GM10266 (cell line): ENCODE data around the gene MOGAT1.
A peak's percentile ranks its signal among the peaks of the same experiment; 100 is the strongest.

Experiments
- DNase-seq: peaks from one replicate; pipeline ENCODE4 v3.0.0; 2012; ENCODE audit errors: extremely low spot score
- CTCF ChIP-seq: IDR thresholded peaks from 2 replicates; pipeline ENCODE4 v1.5.1; 2012; ENCODE audit warnings: mild to moderate bottlenecking, low read depth; ENCODE audit not compliant: control insufficient read depth, insufficient read depth; ENCODE audit errors: missing control alignments

MOGAT1 gene

GRCh38 chr2:222745836-222746559 is 74.5 kb downstream of the MOGAT1 start:
- no peak for DNase-seq
- no peak for TF ChIP-seq CTCF

- peak; percentile 17 for DNase-seq
- no peak for TF ChIP-seq CTCF
Measured at GRCh38 chr2:222747526-222748160, 76.2 kb downstream of the MOGAT1 start.

GRCh38 chr2:222750533-222750932 is 79.1 kb downstream of the MOGAT1 start:
- DNase-seq: no peak
- TF ChIP-seq CTCF: no peak

- no peak for TF ChIP-seq CTCF
- no peak for DNase-seq
Measured at GRCh38 chr2:222751238-222751637, 79.8 kb downstream of the MOGAT1 start.

- DNase-seq: no peak
- no peak for TF ChIP-seq CTCF
Measured at GRCh38 chr2:222751821-222752719, 80.6 kb downstream of the MOGAT1 start.

- DNase-seq: no peak
- no peak for TF ChIP-seq CTCF
Measured at GRCh38 chr2:222752746-222753145, 81.3 kb downstream of the MOGAT1 start.

- no peak for TF ChIP-seq CTCF
- DNase-seq: no peak
Measured at GRCh38 chr2:222753251-222753824, 81.9 kb downstream of the MOGAT1 start.
